Panc1 (cell line): ENCODE measurements around the gene CRYBA1. TPM values are rescaled to one million over a fixed set of nuclear protein-coding genes. Genes with fewer than 3 reads are reported as not detected.
"Not testable (repeated sequence)": the region's sequence is repeated elsewhere in the genome, so short reads cannot be mapped to it uniquely, and the experiment has no call there.

ENCODE experiments used
- ATAC-seq: fragments of 200-7000 bp; cut with Tn5 transposase; 2 replicates; pipeline ENCODE4 v1.9.1; 2020; ENCODE audit warnings: mild to moderate bottlenecking, moderate library complexity
- BruUV-seq: library from RNA; stranded (reverse); fragments of 400-500 nt; replicated peaks from 2 replicates; lab custom pipeline; 2021; lab: Mats Ljungman, UMichigan
- CTCF ChIA-PET: fragments of 300-600 bp; sonication (Branson Sonifier 250); formaldehyde crosslinking; loops from one replicate; lab custom pipeline; 2022; ENCODE audit warnings: antibody characterized with exemption; lab: Charles Lee
- POLR2A ChIA-PET: fragments of 300-600 bp; sonication (Branson Sonifier 250); formaldehyde crosslinking; loops from one replicate; lab custom pipeline; 2022; ENCODE audit warnings: antibody characterized with exemption; lab: Charles Lee
- DNase-seq: peaks from one replicate; pipeline ENCODE4 v3.0.0-alpha.2; 2010; ENCODE audit warnings: low read depth, low spot score
- H3K27ac ChIP-seq: 2 replicates; pipeline ENCODE4 v1.5.1; 2011; ENCODE audit warnings: mild to moderate bottlenecking, low read length, inconsistent platforms
- H3K27me3 ChIP-seq: fragments of 200-500 bp; sonication (Bioruptor generic); 2 replicates; pipeline ENCODE4 v1.6.0; 2014; ENCODE audit warnings: low read length, inconsistent platforms; ENCODE audit not compliant: control insufficient read depth, insufficient read depth
- H3K36me3 ChIP-seq: fragments of 200-500 bp; sonication (Bioruptor generic); 2 replicates; pipeline ENCODE4 v1.5.1; 2014; ENCODE audit warnings: inconsistent platforms, mild to moderate bottlenecking, low read length, moderate library complexity; ENCODE audit not compliant: control insufficient read depth, insufficient read depth
- H3K4me1 ChIP-seq: 2 replicates; pipeline ENCODE4 v1.5.1; 2011; ENCODE audit warnings: inconsistent platforms, mild to moderate bottlenecking, low read length, moderate library complexity; ENCODE audit not compliant: control insufficient read depth, insufficient read depth
- H3K4me3 ChIP-seq, 2 experiments: 2 replicates each; pipeline ENCODE4 v1.5.1; 2011 to 2012; ENCODE audit warnings: low read depth in 2 of 2, low read length in 2 of 2, mild to moderate bottlenecking in 2 of 2, inconsistent platforms in 1 of 2, moderate library complexity in 1 of 2
- H3K9me3 ChIP-seq: fragments of 200-500 bp; sonication (Bioruptor generic); 2 replicates; pipeline ENCODE4 v1.5.1; 2014; ENCODE audit warnings: low read depth, mild to moderate bottlenecking, inconsistent platforms, low read length, moderate library complexity; ENCODE audit not compliant: control insufficient read depth, insufficient read depth
- POLR2AphosphoS5 ChIP-seq: IDR thresholded peaks from 2 replicates; pipeline ENCODE4 v1.6.1; 2012; ENCODE audit warnings: mild to moderate bottlenecking, low read depth, low read length, moderate library complexity
- SIN3A ChIP-seq: IDR thresholded peaks from 2 replicates; pipeline ENCODE4 v1.6.1; 2012; ENCODE audit warnings: low read depth, mild to moderate bottlenecking, low read length, moderate library complexity, borderline replicate concordance; ENCODE audit not compliant: insufficient read depth
- TCF7L2 ChIP-seq: IDR thresholded peaks from 2 replicates; pipeline ENCODE4 v1.6.1; 2011; ENCODE audit warnings: mild to moderate bottlenecking, low read depth, low read length, inconsistent platforms
- in situ Hi-C: cut with HindIII; loops from 2 replicates; pipeline ENCODE4 v1.10.0; 2016; ENCODE audit warnings: low sequenced_read_pairs, low pct_unique_long_range_greater_than_20kb
- intact Hi-C: fragments of 100-400 bp; cut with micrococcal nuclease; formaldehyde crosslinking; loops from one replicate; pipeline ENCODE4 v1.10.0; 2022; ENCODE audit not compliant: unreplicated experiment
- total RNA-seq: library from RNA; stranded (reverse); gene quantifications from one replicate; pipeline ENCODE4 v1.2.1, GENCODE V29; 2021; ENCODE audit not compliant: unreplicated experiment
- TF ChIP-seq, protein P1 (sequence below): fragments of 450-650 bp; IDR thresholded peaks from 2 replicates; pipeline ENCODE4 v1.5.1; 2017; ENCODE audit warnings: mild to moderate bottlenecking
- TF ChIP-seq, protein P2 (sequence below), 2 experiments: IDR thresholded peaks; 2 replicates each; pipeline ENCODE4 v1.6.1; 2011 to 2012; ENCODE audit warnings: low read depth in 2 of 2, control low read depth in 1 of 2, low read length in 1 of 2, mild to moderate bottlenecking in 1 of 2, moderate library complexity in 1 of 2; ENCODE audit not compliant: insufficient read depth in 1 of 2

CRYBA1 gene
- total RNA-seq, 1 experiment from 2014 or later = not detected

DNA sequence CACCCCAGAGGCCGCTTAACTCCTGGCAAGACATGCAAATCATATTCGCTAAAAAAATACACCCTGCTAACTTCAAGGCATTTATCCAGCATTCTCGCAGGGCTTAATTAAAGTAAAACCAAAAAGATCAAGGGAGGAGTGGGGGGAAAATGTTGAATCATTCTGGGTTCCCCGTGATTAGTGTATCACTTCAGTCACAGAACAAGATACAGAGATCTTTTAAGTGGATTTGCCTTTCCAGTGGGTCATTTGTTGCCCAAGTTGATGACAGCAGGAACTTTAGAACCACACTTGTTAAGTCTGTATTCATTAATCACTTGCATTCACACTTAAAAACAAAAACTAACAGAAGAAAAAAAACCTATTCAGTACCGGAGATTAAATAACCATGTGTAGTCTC, 17.3 kb downstream of the CRYBA1 start:
- Histone ChIP-seq H3K4me1 (0 out of 2 replicates have a peak, but pooled peaks cover 3% of the 10 kb centered on the region), H3K4me3 (no peak overlapping the region), H3K9me3 (no peaks in the 10 kb centered on the region), H3K36me3 (peaks cover 53% of the 10 kb centered on the region), H3K27me3 (no peaks in the 10 kb centered on the region), H3K27ac (no peak overlapping the region)
- CTCF ChIA-PET = no interaction called here
- in situ Hi-C loops (no loop called here), intact Hi-C loops (no loop called here)
- TF ChIP-seq POLR2AphosphoS5 (no peak), SIN3A (no peak), TCF7L2 (no peak)
- TF ChIP-seq, protein P1, sequence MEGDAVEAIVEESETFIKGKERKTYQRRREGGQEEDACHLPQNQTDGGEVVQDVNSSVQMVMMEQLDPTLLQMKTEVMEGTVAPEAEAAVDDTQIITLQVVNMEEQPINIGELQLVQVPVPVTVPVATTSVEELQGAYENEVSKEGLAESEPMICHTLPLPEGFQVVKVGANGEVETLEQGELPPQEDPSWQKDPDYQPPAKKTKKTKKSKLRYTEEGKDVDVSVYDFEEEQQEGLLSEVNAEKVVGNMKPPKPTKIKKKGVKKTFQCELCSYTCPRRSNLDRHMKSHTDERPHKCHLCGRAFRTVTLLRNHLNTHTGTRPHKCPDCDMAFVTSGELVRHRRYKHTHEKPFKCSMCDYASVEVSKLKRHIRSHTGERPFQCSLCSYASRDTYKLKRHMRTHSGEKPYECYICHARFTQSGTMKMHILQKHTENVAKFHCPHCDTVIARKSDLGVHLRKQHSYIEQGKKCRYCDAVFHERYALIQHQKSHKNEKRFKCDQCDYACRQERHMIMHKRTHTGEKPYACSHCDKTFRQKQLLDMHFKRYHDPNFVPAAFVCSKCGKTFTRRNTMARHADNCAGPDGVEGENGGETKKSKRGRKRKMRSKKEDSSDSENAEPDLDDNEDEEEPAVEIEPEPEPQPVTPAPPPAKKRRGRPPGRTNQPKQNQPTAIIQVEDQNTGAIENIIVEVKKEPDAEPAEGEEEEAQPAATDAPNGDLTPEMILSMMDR = no peak
- TF ChIP-seq, protein P2, sequence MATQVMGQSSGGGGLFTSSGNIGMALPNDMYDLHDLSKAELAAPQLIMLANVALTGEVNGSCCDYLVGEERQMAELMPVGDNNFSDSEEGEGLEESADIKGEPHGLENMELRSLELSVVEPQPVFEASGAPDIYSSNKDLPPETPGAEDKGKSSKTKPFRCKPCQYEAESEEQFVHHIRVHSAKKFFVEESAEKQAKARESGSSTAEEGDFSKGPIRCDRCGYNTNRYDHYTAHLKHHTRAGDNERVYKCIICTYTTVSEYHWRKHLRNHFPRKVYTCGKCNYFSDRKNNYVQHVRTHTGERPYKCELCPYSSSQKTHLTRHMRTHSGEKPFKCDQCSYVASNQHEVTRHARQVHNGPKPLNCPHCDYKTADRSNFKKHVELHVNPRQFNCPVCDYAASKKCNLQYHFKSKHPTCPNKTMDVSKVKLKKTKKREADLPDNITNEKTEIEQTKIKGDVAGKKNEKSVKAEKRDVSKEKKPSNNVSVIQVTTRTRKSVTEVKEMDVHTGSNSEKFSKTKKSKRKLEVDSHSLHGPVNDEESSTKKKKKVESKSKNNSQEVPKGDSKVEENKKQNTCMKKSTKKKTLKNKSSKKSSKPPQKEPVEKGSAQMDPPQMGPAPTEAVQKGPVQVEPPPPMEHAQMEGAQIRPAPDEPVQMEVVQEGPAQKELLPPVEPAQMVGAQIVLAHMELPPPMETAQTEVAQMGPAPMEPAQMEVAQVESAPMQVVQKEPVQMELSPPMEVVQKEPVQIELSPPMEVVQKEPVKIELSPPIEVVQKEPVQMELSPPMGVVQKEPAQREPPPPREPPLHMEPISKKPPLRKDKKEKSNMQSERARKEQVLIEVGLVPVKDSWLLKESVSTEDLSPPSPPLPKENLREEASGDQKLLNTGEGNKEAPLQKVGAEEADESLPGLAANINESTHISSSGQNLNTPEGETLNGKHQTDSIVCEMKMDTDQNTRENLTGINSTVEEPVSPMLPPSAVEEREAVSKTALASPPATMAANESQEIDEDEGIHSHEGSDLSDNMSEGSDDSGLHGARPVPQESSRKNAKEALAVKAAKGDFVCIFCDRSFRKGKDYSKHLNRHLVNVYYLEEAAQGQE (IDR thresholded peaks at IDR 0.05; ENCODE audit: insufficient read depth in 1 of 2, low read depth in 2 of 2, low read length in 1 of 2) = no peak
- no TSS peak for BruUV-seq
- ATAC-seq (no peak), DNase-seq (no peak)
- POLR2A ChIA-PET = no interaction called here

DNA sequence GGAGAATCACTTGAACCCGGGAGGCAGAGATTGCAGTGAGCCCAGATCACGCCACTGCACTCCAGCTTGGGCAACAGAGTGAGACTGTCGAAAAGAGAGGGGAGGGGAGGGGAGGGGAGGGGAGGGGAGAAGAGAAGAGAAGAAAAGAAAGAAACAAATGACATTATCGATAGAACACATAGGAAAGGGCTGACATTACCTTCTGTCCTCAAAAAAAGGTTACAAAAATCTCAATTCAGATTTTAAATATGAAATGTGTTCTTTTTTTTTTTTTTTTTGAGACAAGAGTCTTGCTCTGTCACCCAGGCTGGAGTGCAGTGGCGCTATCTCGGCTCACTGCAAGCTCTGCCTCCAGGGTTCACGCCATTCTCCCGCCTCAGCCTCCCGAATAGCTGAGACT, 25.3 kb downstream of the CRYBA1 start:
- H3K36me3 ChIP-seq = peaks cover 26% of the 10 kb centered on the region
- H3K27me3 ChIP-seq, H3K27ac ChIP-seq, DNase-seq, H3K9me3 ChIP-seq, H3K4me3 ChIP-seq, intact Hi-C loops, ATAC-seq, BruUV-seq, in situ Hi-C loops, CTCF ChIA-PET, H3K4me1 ChIP-seq: not testable (repeated sequence)
- POLR2A ChIA-PET = interaction anchor here (0.6 kb wide), 1 partner anchor 86 kb away, joined by 3 read pairs; no protein-coding TSS in a partner anchor

DNA sequence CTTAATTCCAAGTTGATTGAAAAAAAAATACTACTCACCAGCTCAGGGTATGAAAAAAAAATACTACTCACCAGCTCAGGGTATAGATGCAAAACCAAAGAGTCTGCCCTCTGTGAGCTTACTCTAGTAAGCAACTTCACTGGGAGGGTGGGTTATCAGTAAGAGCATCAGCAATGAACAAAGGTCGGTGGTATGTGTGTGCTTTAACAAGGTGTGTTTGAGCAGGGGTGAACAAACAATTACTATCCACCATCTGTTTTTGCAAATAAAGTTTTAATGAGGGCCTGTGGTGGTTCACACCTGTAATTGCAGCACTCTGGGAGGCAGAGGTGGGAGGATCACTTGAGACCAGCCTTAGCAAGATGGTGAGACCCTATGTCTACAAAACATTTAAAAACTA, 27.3 kb downstream of the CRYBA1 start:
- peaks cover 4% of the 10 kb centered on the region for H3K4me1 ChIP-seq
- intact Hi-C loops = no loop called here
- H3K9me3 ChIP-seq = no peaks in the 10 kb centered on the region
- no peak overlapping the region for H3K27ac ChIP-seq
- H3K36me3 ChIP-seq = peaks cover 25% of the 10 kb centered on the region
- DNase-seq (no peak), ATAC-seq (no peak)
- no peaks in the 10 kb centered on the region for H3K27me3 ChIP-seq
- POLR2A ChIA-PET = interaction anchor here (0.6 kb wide), 1 partner anchor 146 kb away, joined by 3 read pairs; no protein-coding TSS in a partner anchor
- no peak overlapping the region for H3K4me3 ChIP-seq
- BruUV-seq = no TSS peak
- TF ChIP-seq SIN3A (no peak), TCF7L2 (no peak), POLR2AphosphoS5 (no peak)
- TF ChIP-seq, protein P1 = no peak
- TF ChIP-seq, protein P2 (IDR thresholded peaks at IDR 0.05; ENCODE audit: insufficient read depth in 1 of 2, low read depth in 2 of 2, low read length in 1 of 2) = no peak
- CTCF ChIA-PET = interaction anchor here (0.6 kb wide), 1 partner anchor 17 kb away, joined by 9 read pairs; no protein-coding TSS in a partner anchor
- in situ Hi-C loops = no loop called here
